ENCODE results near the gene MATCAP1.

- no peak for TF ChIP-seq CTCF (IDR thresholded peaks at IDR 0.05)
- no peak for TF ChIP-seq EZH2 (IDR thresholded peaks at IDR 0.05; ENCODE audit: borderline replicate concordance, insufficient read depth, low read depth, low read length, poor library complexity, severe bottlenecking)
These were observed 8.4 kb upstream of the MATCAP1 start, which contains the start of gene E2F4 for GRCh38 chr16:67191995-67192681.

Measured in B cell (primary cell).